Posterior cingulate gyrus (tissue), 11 donors: ENCODE measurements around the gene C2CD2.
A peak's percentile ranks its signal among the peaks of the same experiment; 100 is the strongest.

Source experiments
- DNase-seq, 10 donors: peaks; one replicate each; pipeline versions ENCODE4 v3.0.0 to v3.0.0-alpha.2; 2020 to 2021; ENCODE audit warnings: mixed read lengths in 3 of 10
- intact Hi-C: fragments of 100-400 bp; cut with DNase I; formaldehyde crosslinking; loops from one replicate; pipeline ENCODE4 v1.15.1; 2023

Gene C2CD2

GRCh38 chr21:41918561-41919358 is 35.1 kb downstream of the C2CD2 start:
- intact Hi-C loops: no loop called here
- peak in 1 of 10 donors; percentile 45 for DNase-seq

GRCh38 chr21:41917531-41917930 is 36.3 kb downstream of the C2CD2 start:
- intact Hi-C loops: no loop called here
- peak in 1 of 10 donors; percentile 7 for DNase-seq

- DNase-seq: peak in 1 of 10 donors; percentile 57
- intact Hi-C loops: no loop called here
Observed at GRCh38 chr21:41916888-41917433, 36.9 kb downstream of the C2CD2 start.

DNA sequence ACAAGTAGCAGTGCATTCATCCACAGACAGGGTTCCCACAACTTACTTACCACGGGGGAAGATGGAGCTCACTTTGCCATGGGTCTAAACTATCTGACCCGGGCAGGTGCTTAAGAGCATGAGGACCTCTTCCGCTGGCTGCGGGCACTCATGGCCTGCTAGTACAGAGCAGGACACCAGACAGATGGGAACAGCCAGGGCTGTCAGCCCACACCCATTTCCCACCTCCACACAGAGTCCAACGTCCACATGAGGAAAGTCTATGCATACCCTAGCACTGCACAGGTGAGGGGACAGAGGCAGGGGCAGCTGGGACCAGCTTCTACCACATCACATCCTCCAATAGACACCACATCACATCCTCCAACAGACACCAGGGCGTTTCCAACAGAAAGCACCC is 38.9 kb downstream of the C2CD2 start:
- intact Hi-C loops: no loop called here
- no peak for DNase-seq

DNA sequence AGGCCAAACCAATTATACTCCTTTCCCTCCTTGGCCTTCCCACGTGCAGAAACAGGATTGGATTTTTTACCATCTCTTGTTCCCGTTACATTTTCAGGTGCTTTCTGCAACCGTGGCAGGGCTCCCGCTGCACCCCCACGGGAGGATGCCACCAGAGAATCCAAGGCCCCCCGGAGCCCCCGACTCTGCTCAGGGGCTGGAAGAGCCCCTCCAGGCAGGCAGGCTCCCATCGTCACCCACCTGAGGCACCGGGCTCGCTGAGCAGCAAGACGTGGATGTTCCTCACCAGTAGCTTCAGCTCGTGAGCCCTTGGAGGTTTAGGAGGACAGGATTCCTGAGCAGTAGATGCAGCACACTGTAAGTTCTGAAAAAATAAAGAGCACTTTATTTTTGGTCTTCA is 39.5 kb downstream of the C2CD2 start:
- DNase-seq: peak in 1 of 10 donors; percentile 60
- intact Hi-C loops: no loop called here

- DNase-seq: peak in 1 of 10 donors; percentile 35
- intact Hi-C loops: no loop called here
Observed at GRCh38 chr21:41913230-41913629, 40.6 kb downstream of the C2CD2 start.

GRCh38 chr21:41908829-41909228 is 45.0 kb downstream of the C2CD2 start:
- intact Hi-C loops: no loop called here
- no peak for DNase-seq

DNA sequence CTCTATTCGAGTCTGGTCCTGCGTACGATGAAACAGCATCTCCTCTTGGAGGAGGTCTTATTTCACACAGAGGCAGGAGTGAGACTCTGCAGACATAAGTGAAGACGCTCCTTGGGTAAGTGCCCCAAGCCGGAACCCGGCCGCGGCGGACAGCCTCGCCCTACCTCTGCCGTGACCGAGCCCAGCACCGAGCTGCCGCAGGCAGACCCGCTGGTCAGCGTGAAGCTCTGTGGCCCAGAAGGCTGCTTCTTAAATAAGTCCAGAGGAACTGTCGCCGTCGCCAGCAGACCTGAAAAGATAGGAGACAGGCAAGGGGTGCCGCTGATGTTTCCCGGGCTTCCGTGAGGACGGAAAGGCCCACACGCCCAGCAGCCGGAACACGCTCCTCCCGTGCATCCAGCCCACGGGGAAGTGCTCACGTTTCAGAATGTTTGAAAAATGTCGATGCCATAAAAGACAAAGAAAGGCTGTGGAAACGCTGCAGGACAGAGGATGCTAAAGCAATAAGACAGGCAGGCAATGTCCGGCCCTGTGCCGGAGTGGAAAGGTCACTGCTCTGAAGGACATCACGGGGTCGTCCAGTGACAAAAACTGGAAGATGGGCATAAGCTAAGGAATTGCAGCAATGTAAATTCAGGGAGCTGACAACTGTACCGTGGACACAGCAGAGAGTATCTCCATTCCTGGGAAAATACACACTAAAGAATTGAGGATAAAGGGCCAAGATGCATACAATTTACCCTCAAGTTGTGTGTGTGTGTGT is 46.1 kb downstream of the C2CD2 start:
- peak in 1 of 10 donors; percentile 76 for DNase-seq
- intact Hi-C loops: no loop called here

DNA sequence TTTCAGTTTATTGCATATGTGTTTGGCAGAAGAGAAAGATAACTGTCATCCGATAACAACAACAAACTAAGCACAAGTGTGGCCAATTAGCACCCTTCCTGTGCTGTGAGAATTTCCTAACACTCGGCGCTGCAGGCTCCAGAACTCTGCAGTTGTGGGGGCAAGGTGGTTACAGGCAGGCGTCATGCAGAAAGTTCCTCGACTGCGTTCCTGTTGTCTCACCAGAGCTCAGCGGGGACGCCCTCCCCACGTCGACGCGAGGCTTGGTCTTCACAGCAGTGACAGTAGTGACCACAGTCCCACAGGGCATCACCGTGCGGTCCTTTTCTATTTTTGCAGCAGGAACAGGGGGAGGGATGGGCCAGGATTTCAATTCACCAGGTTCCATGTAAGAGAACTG is 47.0 kb downstream of the C2CD2 start:
- DNase-seq: peak in 1 of 10 donors; percentile 63
- intact Hi-C loops: no loop called here

DNA sequence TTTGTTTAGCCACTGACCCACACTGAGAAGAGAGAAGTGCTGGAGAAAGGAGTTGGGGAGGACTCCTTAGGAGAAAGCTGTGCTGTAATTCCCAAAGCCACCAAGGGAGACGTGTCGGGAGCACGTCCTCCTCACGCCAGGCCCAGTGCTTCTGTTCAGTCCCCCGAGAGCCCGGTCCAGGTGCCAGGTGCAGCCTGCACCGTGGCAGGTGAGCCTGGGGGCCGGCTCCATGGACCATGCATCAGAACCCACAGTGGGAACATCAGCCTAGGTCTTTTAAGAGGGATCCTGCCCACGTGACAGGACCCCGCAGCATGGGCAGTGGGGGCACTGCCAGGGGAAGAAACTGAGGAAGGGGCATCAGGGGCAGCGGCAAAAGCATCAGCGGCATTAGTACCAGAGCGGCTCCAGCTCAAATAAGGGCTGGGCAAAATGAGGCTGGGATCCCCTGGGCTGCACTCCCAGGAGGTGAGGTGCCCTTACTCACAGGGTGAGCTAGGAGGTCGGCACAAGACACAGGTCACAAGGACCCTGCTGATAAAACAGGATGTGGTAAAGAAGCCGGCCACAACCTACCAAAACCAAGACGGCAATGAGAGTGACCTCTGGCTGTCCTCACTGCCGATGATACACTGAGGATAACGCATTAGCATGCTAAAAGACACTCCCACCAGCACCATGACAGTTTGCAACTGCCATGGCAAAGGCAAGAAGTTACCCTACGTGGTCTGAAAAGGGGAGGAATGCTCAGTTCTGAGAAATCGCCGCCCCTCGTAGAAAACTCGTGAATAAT is 50.1 kb downstream of the C2CD2 start:
- peak in 1 of 10 donors; percentile 74 for DNase-seq
- intact Hi-C loops: no loop called here

- intact Hi-C loops: no loop called here
- DNase-seq: peak in 1 of 10 donors; percentile 61
Observed at GRCh38 chr21:41902946-41903345, 50.9 kb downstream of the C2CD2 start.

DNA sequence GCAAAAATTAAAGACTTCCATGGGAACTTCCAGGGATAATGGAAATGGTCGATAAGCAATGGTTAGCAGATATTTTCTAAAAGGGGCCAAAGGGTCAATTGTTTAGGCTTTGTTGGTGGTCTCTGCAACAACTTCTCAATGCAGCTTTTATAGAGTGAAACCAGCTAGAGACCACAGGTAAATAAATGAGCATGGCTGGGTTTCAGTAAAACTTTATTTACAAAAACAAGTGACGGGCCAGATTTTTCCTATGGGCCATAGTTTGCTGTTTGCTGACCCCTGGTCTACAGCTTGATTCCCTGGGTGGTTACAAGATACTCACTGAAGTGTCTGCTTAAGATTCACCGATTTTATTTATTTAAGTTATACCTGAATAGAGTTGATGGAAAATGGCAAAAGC is 52.0 kb downstream of the C2CD2 start:
- DNase-seq: no peak
- intact Hi-C loops: no loop called here

GRCh38 chr21:41901099-41901498 is 52.7 kb downstream of the C2CD2 start:
- intact Hi-C loops: no loop called here
- DNase-seq: peak in 1 of 10 donors; percentile 18

DNA sequence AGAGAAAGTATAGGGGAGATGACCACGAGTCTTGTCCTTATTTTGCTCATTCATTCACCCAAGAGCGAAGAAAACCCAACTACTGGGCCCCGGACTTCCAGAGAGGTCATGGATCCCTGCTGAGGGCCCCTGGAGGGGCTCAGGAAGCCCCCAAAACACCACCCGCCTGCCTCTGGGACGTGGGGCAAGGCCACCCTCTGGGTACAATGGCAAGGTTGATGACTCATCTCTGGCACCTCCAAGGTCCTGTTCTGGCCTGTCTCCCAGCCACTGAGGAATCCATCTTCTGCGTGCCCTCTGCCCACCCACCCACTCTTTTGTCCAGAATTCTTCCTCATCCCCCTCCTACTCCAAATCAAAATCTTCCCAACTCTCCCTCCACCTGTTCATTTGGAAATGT is 53.4 kb downstream of the C2CD2 start:
- DNase-seq: peak in 1 of 10 donors; percentile 15
- intact Hi-C loops: no loop called here

DNA sequence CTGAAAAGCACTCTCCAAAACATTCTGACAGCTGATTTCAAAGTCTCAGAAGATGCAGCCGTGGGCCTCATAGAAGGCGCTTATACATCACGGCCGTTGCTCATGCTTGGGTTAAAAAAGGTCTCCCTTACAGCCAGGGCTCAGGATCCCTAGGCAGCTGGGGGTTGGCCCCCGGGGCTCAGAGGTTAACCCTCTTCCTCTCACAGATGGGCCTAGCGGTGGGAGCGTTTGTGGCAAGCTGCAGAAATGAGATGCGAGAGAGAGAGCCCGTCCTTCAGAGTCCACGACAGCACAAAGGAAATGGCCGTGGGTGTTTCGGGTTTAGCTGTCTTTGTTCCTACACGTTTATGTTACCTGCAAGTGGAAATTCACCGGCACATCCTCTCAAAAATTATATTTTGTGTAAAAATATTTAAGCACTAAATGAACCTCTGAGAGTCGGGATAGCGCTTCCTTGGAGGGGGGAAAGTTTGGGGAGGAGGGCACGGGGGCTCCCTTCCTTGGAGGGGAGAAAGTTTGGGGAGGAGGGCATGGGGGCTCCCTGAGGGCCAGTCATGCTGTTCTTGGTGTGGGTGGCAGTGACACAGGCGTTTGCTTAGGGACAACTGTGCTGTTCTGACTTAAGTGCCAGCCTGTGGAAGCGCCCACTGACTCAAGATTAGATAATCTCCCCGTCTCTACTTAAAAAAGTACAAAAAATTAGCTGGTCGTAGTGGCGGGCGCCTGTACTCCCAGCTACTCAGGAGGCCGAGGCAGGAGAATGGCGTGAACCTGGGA is 54.2 kb downstream of the C2CD2 start:
- peak in 1 of 10 donors; percentile 22 for DNase-seq
- intact Hi-C loops: no loop called here

- peak in 1 of 10 donors; percentile 68 for DNase-seq
- intact Hi-C loops: no loop called here
Observed at GRCh38 chr21:41898998-41899397, 54.8 kb downstream of the C2CD2 start.

DNA sequence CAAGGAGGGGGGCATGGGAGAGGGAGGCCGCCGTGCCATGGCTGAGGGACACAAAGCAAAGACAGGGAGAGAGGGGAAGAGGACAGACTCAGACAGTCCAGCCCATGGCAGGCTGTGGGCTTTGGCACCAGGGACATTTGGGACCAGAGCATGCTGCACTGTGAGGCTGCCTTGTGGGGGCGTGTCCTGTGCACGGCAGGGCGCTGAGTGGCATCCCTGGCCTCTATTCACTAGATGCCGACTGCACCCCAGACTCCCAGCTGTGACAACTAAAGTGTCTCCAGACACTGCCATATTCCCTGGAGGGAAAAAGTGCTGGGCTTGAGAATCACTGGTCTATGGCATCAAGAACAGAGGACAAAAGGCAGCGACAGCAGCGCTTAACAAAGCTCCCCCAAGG is 56.1 kb downstream of the C2CD2 start:
- intact Hi-C loops: no loop called here
- peak in 1 of 10 donors; percentile 50 for DNase-seq

DNA sequence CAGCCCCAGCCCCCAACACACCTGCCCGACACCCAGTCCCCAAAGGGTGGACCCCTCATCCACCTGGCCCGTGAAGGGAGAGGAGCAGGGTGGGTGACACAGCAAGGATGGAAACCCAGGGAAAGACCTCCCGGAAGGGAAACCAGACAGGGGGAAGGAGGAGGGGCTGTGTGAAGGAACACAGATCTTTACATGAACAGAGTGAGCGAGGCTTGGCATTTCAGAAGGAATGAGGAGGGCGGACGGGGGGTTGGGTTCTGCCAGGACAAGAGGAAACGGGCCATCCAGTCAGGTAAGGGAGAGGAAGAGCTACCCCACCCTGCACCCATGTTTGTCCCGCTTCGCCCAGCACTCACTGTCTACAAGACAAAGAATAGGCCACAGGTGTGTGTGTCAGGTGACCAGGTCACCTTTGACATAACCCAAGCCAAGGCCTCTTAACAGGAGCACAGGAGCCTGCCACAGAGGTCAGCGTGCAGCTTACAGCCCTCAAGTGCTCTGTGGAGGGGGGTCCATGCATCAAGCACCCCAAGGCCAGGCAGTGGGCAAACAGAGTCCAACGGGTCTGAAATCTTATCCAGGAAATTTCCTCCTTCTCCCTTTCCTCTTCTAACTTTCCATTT is 56.7 kb downstream of the C2CD2 start:
- intact Hi-C loops: no loop called here
- peak in 2 of 10 donors; percentile 46 to 74 for DNase-seq
